HG03095 (cell line): Measurements from ENCODE around the gene CSF1.
"Not testable (repeated sequence)": the region's sequence is repeated elsewhere in the genome, so short reads cannot be mapped to it uniquely, and the experiment has no call there.

Experiments used
- ATAC-seq: cut with Tn5 transposase; IDR thresholded peaks from one replicate; pipeline ENCODE4 v1.9.1; 2021; ENCODE audit warnings: moderate library complexity; ENCODE audit not compliant: unreplicated experiment

CSF1 gene, protein sequence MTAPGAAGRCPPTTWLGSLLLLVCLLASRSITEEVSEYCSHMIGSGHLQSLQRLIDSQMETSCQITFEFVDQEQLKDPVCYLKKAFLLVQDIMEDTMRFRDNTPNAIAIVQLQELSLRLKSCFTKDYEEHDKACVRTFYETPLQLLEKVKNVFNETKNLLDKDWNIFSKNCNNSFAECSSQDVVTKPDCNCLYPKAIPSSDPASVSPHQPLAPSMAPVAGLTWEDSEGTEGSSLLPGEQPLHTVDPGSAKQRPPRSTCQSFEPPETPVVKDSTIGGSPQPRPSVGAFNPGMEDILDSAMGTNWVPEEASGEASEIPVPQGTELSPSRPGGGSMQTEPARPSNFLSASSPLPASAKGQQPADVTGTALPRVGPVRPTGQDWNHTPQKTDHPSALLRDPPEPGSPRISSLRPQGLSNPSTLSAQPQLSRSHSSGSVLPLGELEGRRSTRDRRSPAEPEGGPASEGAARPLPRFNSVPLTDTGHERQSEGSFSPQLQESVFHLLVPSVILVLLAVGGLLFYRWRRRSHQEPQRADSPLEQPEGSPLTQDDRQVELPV

DNA sequence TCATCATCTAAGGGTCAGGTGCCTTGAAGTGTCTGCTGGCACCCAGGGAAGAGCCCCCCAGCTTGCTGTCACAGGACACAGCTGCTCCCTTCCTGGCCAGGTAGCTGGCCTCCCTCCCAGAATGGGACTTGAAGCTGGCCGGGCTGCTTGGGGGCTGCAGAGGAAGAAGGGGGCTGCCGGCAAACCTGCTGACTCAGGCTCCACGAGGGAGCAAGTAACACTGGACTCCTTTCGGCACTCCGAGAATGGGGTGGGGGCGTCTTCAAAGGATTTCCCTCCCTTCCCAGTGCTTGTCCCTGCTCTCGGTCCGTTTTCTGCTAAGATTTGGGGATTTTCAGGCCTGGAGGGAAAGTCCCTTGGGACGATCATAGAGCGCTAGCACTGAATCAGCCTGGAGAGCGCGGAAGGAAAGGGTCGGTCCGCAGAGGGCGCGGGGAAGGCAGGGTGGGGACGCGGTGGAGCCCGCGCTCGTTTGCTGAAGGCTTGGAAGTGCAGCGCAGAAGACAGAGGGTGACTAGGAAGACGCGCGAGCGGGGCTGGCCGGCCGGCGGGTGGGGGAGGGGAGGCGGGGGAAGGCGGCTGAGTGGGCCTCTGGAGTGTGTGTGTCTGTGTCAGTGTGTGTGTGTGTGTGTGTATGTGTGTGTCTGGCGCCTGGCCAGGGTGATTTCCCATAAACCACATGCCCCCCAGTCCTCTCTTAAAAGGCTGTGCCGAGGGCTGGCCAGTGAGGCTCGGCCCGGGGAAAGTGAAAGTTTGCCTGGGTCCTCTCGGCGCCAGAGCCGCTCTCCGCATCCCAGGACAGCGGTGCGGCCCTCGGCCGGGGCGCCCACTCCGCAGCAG is at the start of gene CSF1:
CSF1 (plus strand) TSS at position 727 of the 840 bp plus-strand sequence. CDS start 175 bp downstream, outside the sequence.
- no peak for ATAC-seq

DNA sequence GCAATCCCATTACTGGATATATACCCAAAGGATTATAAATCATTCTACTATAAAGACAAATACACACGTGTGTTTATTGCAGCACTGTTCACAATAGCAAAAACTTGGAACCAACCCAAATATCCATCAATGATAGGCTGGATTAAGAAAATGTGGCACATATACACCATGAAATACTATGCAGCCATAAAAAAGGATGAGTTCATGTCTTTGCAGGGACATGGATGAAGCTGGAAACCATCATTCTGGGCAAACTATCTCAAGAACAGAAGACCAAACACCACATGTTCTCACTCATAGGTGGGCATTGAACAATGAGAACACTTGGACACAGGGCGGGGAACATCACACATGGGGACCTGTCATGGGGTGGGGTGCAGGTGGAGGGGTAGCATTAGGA is 49.0 kb upstream of the CSF1 start:
- not testable (repeated sequence) for ATAC-seq

DNA sequence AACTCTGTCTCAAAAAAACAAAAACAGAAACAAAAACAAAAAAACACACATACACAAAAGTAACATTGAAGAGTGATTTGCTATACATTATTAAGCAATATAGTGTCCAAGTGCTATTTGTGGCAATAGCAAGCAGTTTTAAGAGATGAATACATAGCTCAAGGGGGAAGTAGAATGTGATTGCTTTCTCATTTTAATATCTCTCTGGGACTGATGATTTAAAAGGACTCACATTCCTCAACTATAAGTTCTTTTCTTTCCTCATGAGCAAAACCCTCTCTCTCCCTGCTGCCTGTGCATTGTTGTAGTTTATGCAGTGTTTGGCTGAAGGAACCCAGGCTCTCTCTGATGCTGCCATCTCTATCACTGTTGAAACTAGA is 47.0 kb upstream of the CSF1 start:
- no peak for ATAC-seq

DNA sequence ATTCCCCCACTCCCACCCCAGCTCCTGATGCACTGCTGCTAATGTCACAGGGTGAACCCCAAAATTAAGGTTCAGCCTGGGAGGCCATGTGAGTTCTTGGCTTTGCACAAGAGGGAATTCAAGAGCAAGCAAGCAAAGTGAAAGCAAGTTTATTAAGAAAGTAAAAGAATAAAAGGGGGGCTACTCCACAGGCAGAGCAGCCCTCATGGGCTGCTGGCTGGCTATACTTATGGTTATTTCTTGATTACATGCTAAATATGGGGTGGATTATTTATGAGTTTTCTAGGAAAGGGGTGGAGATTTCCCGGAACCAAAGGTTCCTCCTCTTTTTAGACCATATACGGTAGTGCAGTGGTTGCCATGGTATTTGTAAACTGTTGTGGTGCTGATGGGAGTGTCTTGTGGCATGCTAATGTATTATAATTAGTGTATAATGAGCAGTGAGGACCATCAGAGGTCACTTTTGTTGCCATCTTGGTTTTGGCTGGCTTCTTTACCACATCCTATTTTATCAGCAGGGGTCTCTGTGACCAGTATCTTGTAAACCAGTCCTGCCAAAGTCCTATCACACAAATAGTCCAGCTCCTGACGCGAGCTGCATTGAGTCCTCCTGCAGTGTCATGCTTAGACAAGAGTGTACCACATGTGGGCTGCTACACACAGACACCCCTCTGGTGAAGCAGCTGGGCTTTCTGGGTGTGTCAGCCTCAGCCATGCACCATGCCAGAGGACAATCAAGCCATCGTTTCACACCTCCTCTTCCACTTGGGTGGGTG is 46.4 kb upstream of the CSF1 start:
- no peak for ATAC-seq

DNA sequence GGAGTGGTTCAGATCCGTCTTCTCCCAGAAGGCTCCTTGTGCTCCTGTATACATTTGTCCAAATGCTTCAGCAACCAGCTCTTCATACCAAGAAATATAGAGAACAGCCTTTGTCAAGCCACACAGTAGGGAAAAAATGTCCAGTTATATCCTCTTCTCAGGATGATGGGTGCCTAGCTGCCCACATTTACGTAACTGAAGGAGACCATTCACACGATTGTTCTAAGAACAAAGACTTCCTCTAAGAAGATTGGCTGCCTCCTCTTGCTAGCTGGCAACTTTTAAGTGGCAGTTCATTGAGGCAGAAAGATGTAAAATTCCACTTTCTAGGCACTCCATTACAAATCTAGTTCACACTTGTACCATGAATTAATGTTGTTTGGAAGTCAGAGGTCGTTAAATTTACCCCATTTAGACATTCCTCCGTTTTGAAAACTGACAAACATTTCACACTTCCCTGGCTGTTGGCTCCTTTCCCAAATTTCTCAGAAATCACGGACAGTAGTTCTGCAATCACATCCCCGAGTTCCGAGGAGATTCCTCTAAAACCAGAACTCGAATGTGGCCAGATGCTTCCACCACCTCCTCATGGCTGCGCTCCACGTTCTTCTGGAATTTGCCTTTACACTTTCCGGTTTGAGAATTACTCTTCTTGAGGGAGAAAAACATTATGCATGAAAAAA is 45.6 kb upstream of the CSF1 start:
- ATAC-seq: no peak

DNA sequence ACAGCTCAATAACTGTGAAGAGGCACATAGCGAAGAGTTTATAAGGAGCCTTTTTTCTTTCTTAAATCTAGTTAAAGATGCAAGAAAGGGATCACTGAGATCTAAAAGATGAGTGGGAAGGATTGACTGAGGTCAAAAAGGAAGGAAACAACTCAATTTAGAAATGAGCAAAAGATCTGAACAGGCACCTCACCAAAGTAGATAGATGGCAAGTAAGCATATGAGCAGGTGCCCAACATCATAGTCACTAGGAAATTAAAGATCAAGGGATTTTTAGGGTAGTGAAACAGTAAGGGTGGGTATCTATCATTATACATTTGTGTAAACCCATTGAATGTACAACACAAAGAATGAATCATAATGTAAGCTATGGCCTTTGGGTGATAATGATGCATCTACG is 44.6 kb upstream of the CSF1 start:
- ATAC-seq: no peak

DNA sequence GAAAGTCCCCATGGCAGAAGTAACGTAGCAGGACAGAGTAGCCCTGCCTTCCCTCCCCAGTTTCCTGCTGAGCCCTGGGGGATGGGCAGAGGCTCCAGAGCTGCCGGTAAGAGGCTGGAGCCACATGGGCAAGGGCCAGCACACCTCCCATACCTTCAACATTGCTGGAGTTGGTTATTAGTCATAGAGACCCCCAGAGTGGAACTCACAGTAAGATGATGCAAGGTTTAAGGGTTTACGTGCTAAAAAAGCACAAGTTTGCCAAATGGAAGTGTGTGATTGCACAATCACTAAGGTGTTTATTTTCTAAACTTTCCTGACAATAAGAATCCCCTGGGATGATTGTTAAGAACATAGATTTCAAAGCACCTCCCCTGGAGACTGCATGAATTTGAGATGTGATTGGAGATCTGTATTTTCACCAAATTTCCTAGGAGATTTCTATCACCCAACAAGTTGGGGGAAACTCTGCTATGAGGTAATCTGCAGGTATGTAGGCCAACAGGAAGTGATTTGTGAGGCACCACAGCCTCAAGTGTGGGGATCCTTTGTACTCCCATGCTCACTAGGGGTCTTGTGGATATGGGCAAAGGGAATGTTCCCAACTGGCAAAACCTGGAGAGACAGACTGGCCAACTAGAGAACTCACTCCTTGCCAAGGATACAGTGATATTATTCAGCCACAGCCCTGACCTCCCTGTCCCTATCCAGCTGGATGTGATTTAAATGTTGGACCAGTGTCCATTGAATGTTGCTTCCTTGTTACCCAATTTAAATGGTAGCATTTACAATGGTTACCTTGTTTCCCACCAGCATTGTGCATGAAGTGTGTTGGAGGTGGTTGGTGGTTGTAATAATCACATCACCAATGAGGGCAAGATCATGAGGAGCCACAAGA is 37.1 kb upstream of the CSF1 start:
- no peak for ATAC-seq

DNA sequence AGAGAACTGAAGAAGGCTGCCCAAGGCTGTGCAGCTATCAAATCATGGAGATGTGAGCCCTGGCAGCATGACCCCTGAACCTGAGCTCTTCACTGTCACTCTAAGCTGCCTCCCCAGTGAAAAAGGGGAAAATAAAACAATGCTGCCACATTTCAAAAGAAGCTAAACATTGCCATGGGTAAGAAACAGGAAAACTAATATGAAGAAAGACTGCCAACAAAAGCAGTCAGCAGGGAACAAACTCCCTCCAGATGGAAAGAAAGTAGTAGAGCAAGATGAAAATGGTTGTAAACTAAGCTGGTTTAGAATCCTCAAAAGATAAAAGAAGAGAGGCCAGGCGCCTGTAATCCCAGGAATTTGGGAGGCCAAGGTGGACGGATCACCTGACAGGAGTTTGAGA is 36.2 kb upstream of the CSF1 start:
- ATAC-seq: no peak

DNA sequence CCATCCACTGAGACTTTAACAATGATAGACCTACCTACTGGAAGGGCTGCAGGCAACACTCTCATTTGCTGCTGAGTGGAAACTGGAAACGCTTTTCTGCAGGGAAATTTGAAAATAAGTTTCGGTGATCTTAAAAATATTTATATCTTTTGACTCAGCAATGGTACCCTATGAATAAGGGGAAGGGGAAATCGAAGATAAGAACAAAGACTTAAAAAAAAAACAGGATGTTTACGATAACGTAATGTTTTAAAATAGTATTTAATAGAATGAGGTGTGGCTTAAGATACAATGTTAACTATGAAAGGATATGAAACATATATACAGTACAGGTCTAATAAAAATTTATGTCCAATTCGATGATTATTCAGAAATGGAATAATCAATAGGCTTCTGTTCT is 34.8 kb upstream of the CSF1 start:
- ATAC-seq: no peak

DNA sequence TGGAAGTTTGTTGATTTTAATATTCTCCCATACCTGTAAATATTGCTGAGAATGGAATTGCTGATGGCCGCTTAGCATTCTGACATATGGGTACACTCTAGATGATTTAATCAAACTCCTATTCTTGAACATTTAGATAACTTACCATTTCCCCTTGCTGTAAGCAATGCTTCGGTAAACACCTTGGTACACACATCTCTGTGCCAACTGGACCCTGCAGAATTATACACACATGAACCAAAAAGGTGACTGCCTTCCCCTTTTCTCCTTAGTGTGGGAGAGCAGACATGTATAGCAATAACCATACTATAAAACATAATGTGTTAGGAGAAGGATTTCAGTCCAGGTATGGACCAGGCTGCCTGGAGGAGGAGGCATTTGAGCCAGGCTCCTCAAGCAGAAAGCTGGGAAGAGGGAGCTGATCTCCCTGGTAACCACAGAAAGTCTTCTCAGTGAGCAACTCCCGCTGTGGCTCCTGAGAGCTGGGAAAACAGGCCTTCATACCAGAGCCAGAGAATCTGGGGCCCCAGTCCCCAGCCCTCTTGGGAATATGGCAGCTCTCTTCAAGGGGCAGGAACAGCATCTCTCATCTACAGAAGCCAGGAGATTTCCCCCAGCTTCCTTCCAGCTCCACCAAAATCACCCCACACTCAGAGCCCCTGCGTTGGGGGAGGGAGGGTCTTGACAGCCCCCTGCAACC is 33.9 kb upstream of the CSF1 start:
- no peak for ATAC-seq

DNA sequence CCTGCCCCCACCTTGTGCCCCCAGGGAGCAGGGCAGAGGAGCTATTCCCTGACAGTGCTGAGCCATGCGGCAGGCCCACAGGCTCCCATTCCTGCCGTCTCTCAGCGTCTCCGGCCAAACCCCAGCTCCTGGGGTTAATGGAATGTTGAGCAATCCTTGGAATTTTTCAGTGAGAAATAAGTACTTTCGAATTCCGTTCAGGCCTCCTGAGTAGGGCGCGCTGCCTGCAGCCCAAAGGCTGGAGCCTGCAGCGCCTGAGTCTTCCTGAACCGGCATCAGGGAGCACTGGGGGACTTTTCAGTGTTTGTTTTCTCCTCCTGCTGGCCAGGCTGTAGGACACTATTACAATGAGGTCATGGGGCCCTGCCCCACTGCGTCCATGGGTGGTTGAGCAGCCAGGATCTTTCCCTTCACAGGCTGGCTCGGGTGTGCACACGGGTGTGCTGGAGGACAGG is 33.3 kb upstream of the CSF1 start:
- no peak for ATAC-seq

DNA sequence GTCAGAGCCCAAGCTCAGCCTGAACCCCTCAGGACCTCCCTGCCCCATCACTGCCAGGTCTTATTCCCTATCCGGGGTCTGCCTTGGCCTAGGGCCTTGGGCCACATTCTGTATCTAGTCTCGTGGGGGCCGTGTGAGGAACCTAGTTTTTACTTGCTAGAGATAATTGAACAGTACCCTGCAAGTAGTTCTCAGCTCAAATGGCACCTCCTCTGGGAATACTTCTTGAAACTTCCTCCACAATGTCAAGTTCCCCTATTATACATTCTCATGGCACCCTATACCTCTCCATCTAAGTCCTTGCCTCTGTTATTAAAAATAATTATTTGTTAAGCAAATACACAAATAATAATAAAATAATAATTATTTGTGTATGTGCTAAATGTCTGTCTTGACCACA is 32.9 kb upstream of the CSF1 start:
- ATAC-seq: no peak

DNA sequence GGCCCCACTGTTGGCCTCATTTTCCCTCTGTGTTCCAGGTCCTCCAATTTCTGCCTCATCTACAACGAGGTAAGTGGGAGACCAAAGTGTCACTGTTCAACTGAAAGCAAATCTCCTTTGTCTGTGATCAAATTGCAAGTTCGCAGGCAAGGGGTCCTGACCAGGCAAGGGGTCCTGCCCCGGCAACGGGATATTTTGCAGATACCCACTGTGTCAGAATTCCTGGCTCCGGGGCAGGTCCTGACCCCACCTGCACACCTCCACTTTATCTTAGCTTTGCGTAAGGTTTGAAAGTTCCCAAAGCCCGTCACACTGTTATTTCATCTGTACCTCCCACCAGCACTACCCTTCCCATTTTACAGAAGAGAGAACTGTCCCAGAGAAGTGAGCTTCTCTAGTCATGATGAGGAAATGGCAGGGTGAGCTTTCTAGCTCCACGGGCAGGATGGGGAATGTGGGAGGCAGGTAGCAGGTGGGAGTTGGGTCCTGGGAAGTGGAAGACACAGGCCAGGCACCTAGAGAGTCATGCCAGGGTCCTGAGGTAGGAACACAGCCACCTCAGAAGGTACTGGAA is 32.0 kb upstream of the CSF1 start:
- ATAC-seq: no peak

DNA sequence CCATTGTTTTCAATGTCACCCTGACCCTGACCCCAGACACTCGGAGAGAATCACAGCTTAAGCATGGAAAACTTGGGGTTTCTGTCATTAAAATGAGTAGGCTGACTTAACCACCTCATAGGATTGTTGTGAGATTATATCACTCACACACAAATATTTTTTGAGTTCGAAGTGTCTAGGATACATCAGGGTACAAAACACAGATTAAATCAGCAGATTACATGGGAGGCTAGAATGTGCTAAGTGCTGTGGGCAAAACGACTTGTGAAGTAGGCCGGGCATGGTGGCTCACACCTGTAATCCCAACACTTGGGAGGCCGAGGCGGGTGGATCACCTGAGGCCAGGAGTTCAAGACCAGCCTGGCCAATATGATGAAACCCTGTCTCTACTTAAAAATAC is 31.3 kb upstream of the CSF1 start:
- not testable (repeated sequence) for ATAC-seq

DNA sequence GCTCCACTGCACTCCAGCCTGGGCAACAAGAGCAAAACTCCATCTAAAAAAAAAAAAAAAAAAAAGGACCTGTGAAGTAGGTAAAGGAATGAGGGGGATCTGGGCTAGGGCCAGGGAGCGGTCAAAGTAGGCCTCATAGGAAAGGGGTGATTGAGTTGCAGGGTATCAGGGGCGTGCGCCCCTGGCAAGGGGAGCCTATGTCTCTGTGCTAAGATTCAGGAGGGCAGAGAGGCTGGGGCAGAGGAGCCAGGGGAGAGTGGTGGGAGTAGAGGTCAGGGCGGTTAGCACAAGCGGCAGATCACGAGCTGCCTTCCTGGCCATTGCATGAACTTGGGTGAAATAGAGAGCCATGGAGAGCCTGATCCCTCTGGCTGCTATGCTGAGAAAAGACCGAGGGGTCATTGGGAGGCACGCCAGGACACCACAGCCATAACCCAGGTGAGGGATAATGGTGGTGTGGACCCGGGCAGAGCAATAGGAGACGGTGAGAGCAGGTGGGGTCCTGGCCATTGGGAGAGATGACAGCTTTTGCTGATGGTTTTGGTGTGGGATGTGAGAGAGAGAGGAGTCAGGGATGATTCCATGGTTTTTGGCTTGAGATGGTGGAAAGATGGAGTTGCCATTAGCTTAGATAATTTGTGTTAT is 30.6 kb upstream of the CSF1 start:
- no peak for ATAC-seq

DNA sequence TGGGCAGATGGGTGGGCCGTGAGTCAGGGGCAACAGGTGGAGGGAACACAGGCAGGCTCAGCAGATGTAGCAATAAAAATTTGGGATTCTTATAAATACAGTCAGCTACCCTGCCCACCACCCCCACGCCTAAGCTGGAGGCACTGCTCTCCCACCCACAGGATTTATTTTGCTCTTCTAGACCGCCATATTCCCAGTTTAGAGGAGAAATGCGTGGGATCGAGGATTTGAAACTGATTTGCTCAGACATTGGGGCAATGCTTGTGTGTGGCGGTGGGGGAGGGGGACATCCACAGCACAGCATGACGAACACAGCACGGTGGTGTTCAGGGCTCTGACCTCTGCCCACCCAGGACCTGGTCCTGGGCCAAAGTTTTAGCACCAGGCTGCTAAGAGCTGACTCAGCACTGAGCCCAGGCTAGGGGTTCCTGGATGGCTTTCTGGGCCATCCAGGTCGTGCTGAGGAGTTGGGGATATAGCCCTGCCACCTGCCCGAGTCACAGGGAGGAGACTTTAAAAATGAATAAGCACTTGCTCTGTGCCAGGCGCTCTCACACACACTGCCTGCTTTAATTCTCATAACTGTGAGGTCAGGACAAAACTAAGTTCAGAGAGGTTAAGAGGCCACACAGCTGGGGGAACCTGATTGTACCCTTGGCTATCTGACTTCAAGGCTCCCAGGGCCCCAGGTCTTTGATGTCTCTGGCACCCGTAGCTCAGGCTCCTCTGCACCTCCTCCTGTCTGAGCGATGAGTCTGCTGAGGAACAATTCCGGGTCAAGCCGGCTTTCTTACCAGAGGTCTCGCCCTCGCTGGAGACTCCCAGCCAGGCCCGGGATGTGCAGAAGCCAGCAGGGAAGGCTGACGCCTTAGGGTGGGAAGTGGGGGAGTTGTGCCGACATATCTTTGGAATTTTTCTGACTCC is 29.4 kb upstream of the CSF1 start:
- no peak for ATAC-seq

DNA sequence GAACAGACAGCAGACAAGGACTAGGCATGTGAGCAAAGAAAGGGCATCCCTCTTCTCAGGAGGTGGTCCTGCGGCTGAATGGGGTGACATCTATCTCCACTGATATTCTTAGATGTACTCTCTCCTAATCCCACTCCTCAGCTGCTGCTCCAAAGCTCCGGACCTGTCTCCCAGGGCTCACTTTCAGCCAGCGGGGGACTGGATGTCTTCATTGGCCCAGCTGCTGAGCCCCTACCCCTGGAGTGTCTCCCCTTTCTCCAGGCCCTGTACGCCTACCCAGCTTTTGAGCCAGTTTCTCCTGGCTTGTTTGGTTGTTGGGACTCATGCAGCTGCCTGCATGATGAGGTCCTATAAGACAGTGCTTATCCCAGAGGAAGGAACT is 28.8 kb upstream of the CSF1 start:
- ATAC-seq: no peak
